IMR-90 (cell line): Measurements from ENCODE around the gene PLBD2. TPM values are rescaled to one million over a fixed set of nuclear protein-coding genes. Genes with fewer than 3 reads are reported as not detected.

Source experiments
- ATAC-seq: fragments of 200-7000 bp; cut with Tn5 transposase; 2 replicates; pipeline ENCODE4 v1.9.1; 2020; ENCODE audit warnings: low read depth, mild to moderate bottlenecking, moderate library complexity
- BruUV-seq: library from RNA; stranded (reverse); fragments of 400-500 nt; replicated peaks from 2 replicates; lab custom pipeline; 2021; lab: Mats Ljungman, UMichigan
- CTCF ChIA-PET: fragments of 300-600 bp; formaldehyde crosslinking; extraction: SDS; loops from one replicate; lab custom pipeline; 2021; ENCODE audit warnings: antibody characterized with exemption; lab: Yijun Ruan, JAX
- POLR2A ChIA-PET: fragments of 300-600 bp; sonication (Branson Sonifier 250); formaldehyde crosslinking; loops from one replicate; lab custom pipeline; 2022; ENCODE audit warnings: antibody characterized with exemption; ENCODE audit not compliant: unreplicated experiment; lab: Charles Lee
- DNase-seq: peaks from one replicate; pipeline ENCODE4 v3.0.0; 2013
- H2AFZ ChIP-seq: replicated peaks from 2 replicates; pipeline ENCODE3; 2013; ENCODE audit warnings: low read length, mild to moderate bottlenecking; ENCODE audit not compliant: poor library complexity
- H2AK5ac ChIP-seq: 2 replicates; pipeline ENCODE4 v1.6.1; 2013; ENCODE audit warnings: low read depth, low read length, inconsistent platforms
- H2AK9ac ChIP-seq: replicated peaks from 2 replicates; pipeline ENCODE3; 2013; ENCODE audit warnings: mild to moderate bottlenecking, low read depth, low read length, moderate library complexity; ENCODE audit not compliant: poor library complexity
- H2BK120ac ChIP-seq: 2 replicates; pipeline ENCODE4 v1.6.1; 2013; ENCODE audit warnings: low read depth, low read length, inconsistent platforms
- H2BK15ac ChIP-seq: 3 replicates; pipeline ENCODE4 v1.6.1; 2013; ENCODE audit warnings: low read depth, low read length, inconsistent platforms
- H2BK20ac ChIP-seq: 2 replicates; pipeline ENCODE4 v1.6.1; 2013; ENCODE audit warnings: low read depth, mild to moderate bottlenecking, inconsistent platforms, low read length, moderate library complexity
- H2BK5ac ChIP-seq: 2 replicates; pipeline ENCODE4 v1.6.1; 2013; ENCODE audit warnings: mild to moderate bottlenecking, low read depth, low read length, inconsistent platforms; ENCODE audit not compliant: poor library complexity, severe bottlenecking
- H3K14ac ChIP-seq: replicated peaks from 2 replicates; pipeline ENCODE4 v1.6.1; 2013; ENCODE audit warnings: low read depth, low read length, inconsistent platforms
- H3K18ac ChIP-seq: 2 replicates; pipeline ENCODE4 v1.6.1; 2013; ENCODE audit warnings: low read depth, low read length, control low read depth
- H3K23ac ChIP-seq: 2 replicates; pipeline ENCODE4 v1.6.1; 2013; ENCODE audit warnings: low read depth, low read length, inconsistent platforms
- H3K27ac ChIP-seq: 2 replicates; pipeline ENCODE4 v1.5.1; 2013; ENCODE audit warnings: mild to moderate bottlenecking, control low read depth, low read length; ENCODE audit not compliant: insufficient read depth
- H3K27me3 ChIP-seq: 2 replicates; pipeline ENCODE4 v1.6.1; 2013; ENCODE audit warnings: low read length; ENCODE audit not compliant: control insufficient read depth, insufficient read depth
- H3K36me3 ChIP-seq: 2 replicates; pipeline ENCODE4 v1.6.1; 2013; ENCODE audit warnings: low read length, mixed read lengths; ENCODE audit not compliant: control insufficient read depth, insufficient read depth
- H3K4ac ChIP-seq: 2 replicates; pipeline ENCODE4 v1.6.1; 2013; ENCODE audit warnings: low read depth, low read length, inconsistent platforms
- H3K4me1 ChIP-seq: 2 replicates; pipeline ENCODE4 v1.6.1; 2013; ENCODE audit warnings: low read length, mixed read lengths; ENCODE audit not compliant: control insufficient read depth, insufficient read depth
- H3K4me2 ChIP-seq: 2 replicates; pipeline ENCODE4 v1.6.1; 2013; ENCODE audit warnings: low read depth, mild to moderate bottlenecking, control low read depth, low read length, moderate library complexity
- H3K4me3 ChIP-seq: 2 replicates; pipeline ENCODE4 v1.5.1; 2013; ENCODE audit warnings: low read depth, mild to moderate bottlenecking, control low read depth, low read length, moderate library complexity; ENCODE audit not compliant: insufficient read depth
- H3K56ac ChIP-seq: 2 replicates; pipeline ENCODE4 v1.6.1; 2013; ENCODE audit warnings: low read length, inconsistent platforms; ENCODE audit not compliant: insufficient read depth; ENCODE audit errors: extremely low read depth
- H3K79me1 ChIP-seq, 2 experiments: 2 replicates each; pipeline ENCODE4 v1.6.1; 2013; ENCODE audit warnings: low read length in 2 of 2, inconsistent platforms in 1 of 2, low read depth in 1 of 2
- H3K9ac ChIP-seq: 2 replicates; pipeline ENCODE4 v1.6.1; 2013; ENCODE audit warnings: low read depth, low read length, control low read depth
- H3K9me1 ChIP-seq: 2 replicates; pipeline ENCODE4 v1.6.1; 2013; ENCODE audit warnings: low read length, inconsistent platforms; ENCODE audit not compliant: insufficient read depth
- H3K9me3 ChIP-seq: 2 replicates; pipeline ENCODE4 v1.6.1; 2013; ENCODE audit warnings: low read length; ENCODE audit not compliant: control insufficient read depth, insufficient read depth
- H4K20me1 ChIP-seq: 2 replicates; pipeline ENCODE4 v1.6.1; 2013; ENCODE audit warnings: low read length, inconsistent platforms; ENCODE audit not compliant: insufficient read depth
- H4K5ac ChIP-seq: 2 replicates; pipeline ENCODE4 v1.6.1; 2013; ENCODE audit warnings: mild to moderate bottlenecking, low read depth, low read length, control low read depth
- H4K8ac ChIP-seq, 2 experiments: 2 replicates each; pipeline ENCODE4 v1.6.1; 2013; ENCODE audit warnings: low read depth in 2 of 2, low read length in 2 of 2, control low read depth in 1 of 2, inconsistent platforms in 1 of 2
- H4K91ac ChIP-seq: 2 replicates; pipeline ENCODE4 v1.6.1; 2013; ENCODE audit warnings: low read depth, low read length, inconsistent platforms; ENCODE audit not compliant: insufficient read depth
- BHLHE40 ChIP-seq: fragments of 150-350 bp; IDR thresholded peaks from 2 replicates; pipeline ENCODE4 v1.6.1; 2016; ENCODE audit warnings: mild to moderate bottlenecking, low read depth, low read length
- FOS ChIP-seq: fragments of 150-350 bp; IDR thresholded peaks from 2 replicates; pipeline ENCODE4 v1.6.1; 2016; ENCODE audit warnings: low read depth, low read length
- MAZ ChIP-seq: IDR thresholded peaks from 2 replicates; pipeline ENCODE4 v1.6.1; 2012; ENCODE audit warnings: low read depth, mild to moderate bottlenecking, low read length, improper control_type of control experiment, moderate library complexity, borderline replicate concordance
- MXI1 ChIP-seq: IDR thresholded peaks from 2 replicates; pipeline ENCODE4 v1.6.1; 2012; ENCODE audit warnings: low read depth, mild to moderate bottlenecking, low read length, moderate library complexity, borderline replicate concordance
- POLR2A ChIP-seq: IDR thresholded peaks from 2 replicates; pipeline ENCODE4 v1.6.1; 2012; ENCODE audit warnings: mild to moderate bottlenecking, low read depth, low read length
- RAD21 ChIP-seq: IDR thresholded peaks from 2 replicates; pipeline ENCODE4 v1.6.1; 2012; ENCODE audit warnings: low read length, improper control_type of control experiment
- RCOR1 ChIP-seq: IDR thresholded peaks from 2 replicates; pipeline ENCODE4 v1.6.1; 2012; ENCODE audit warnings: mild to moderate bottlenecking, low read length, improper control_type of control experiment; ENCODE audit not compliant: insufficient replicate concordance
- RFX5 ChIP-seq: IDR thresholded peaks from 2 replicates; pipeline ENCODE4 v1.8.0; 2012; ENCODE audit warnings: low read depth, mild to moderate bottlenecking, low read length, moderate library complexity
- SMC3 ChIP-seq: fragments of 150-350 bp; IDR thresholded peaks from 2 replicates; pipeline ENCODE4 v1.6.1; 2016; ENCODE audit warnings: low read depth, mild to moderate bottlenecking, antibody characterized with exemption, low read length, moderate library complexity
- WGBS, 2 experiments: methylation state at CpG; one replicate each; pipeline versions ENCODE4 v1.1.5 to v1.1.7; 2013; ENCODE audit warnings: missing lambda C conversion rate in 2 of 2; ENCODE audit not compliant: insufficient read length in 1 of 2; ENCODE audit errors: extremely low coverage in 2 of 2; 5-methylcytosine and 5-hydroxymethylcytosine counted together
- dilution Hi-C: fragments of 300-500 bp; cut with HindIII; formaldehyde crosslinking; loops from one replicate; pipeline ENCODE4 v1.14.3; 2018; ENCODE audit warnings: low sequenced_read_pairs; ENCODE audit not compliant: unreplicated experiment
- in situ Hi-C: fragments of 300-500 bp; cut with MboI; formaldehyde crosslinking; loops from 3 replicates; pipeline ENCODE4 v1.14.3; 2019; ENCODE audit warnings: low sequenced_read_pairs, inconsistent platforms, mixed read lengths
- intact Hi-C: fragments of 100-400 bp; cut with micrococcal nuclease; formaldehyde crosslinking; loops from 2 replicates; pipeline ENCODE4 v1.10.0; 2022
- polyA plus RNA-seq, 3 experiments: library from polyadenylated mRNA; depleted of rRNA; stranded (reverse); fragments of >200 nt; gene quantifications; 2 replicates each; pipeline ENCODE4 v1.2.3, GENCODE V29; 2012; ENCODE audit warnings: low replicate concordance in 1 of 3
- total RNA-seq: library from RNA; depleted of rRNA; stranded (reverse); fragments of >200 nt; gene quantifications from 2 replicates; pipeline ENCODE4 v1.2.3, GENCODE V29; 2012
- TF ChIP-seq, protein P1 (sequence below): fragments of 150-350 bp; IDR thresholded peaks from 2 replicates; pipeline ENCODE4 v1.6.1; 2017; ENCODE audit warnings: mild to moderate bottlenecking, antibody characterized with exemption, low read length, low read depth
- TF ChIP-seq, protein P2 (sequence below): fragments of 150-350 bp; IDR thresholded peaks from 2 replicates; pipeline ENCODE4 v1.6.1; 2016; ENCODE audit warnings: low read depth, mild to moderate bottlenecking, low read length, moderate library complexity, borderline replicate concordance

The PLBD2 gene
- total and polyA plus RNA-seq, 2 of the 4 experiments (the other 2 are of a cell fraction) = 7.3 to 44.5 TPM

DNA sequence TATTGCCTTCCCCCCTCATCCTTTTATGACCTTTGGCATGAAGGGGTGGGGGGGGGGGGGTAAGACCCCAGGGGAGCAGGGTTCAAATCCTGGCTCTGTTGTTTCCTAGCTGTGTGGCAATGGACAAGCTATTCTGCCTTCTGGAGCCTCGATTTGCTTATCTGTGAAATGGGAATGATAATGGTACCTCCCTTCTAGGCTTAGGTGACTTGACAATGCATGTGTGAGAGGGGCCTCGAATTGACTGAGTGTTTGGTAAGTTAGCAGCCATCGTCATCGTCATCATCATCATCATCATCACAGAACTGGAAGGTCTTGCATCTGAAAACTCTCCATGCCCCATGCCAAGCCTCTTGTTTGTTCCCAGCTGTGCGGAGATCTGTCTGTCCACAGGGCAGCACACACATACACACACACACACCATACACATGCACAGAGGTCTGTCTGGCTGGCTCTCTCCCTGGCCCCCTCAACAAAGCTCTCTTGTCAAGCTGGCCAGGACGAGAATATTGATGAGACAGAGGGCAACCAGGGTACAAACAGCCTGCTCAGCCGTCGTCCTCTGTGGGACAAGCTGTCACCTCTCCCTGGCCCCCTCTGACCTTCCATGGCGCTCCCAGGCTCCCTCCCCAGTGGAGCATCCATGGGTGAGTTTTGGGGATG lies 51.2 kb downstream of the PLBD2 start:
- POLR2A ChIA-PET = no interaction called here

More for the DNA sequence above, 51.2 kb downstream of the PLBD2 start:
- H3K9ac ChIP-seq = no peak overlapping the region
- H3K9me3 ChIP-seq = no peaks in the 10 kb centered on the region
- BruUV-seq = no TSS peak
- H2AK5ac ChIP-seq = no peak overlapping the region
- H3K9me1 ChIP-seq = no peaks in the 10 kb centered on the region
- H3K14ac ChIP-seq = no peak overlapping the region
- dilution Hi-C loops (no loop called here), intact Hi-C loops (no loop called here), in situ Hi-C loops (no loop called here)
- no CpG with 5 or more reads among the region's 9 CpGs for WGBS, 2 experiments
- no peak overlapping the region for H2BK120ac ChIP-seq
- no peaks in the 10 kb centered on the region for H3K36me3 ChIP-seq
- H4K8ac ChIP-seq = no peak overlapping the region
- H2AK9ac ChIP-seq = no peak overlapping the region
- H4K91ac ChIP-seq = no peak overlapping the region
- H3K4me1 ChIP-seq = no peaks in the 10 kb centered on the region
- peaks cover 5% of the 10 kb centered on the region; the same call in 1 of the 2 replicates for H3K27me3 ChIP-seq
- TF ChIP-seq POLR2A (no peak), MXI1 (no peak), RAD21 (no peak), RFX5 (no peak), BHLHE40 (no peak), MAZ (no peak), FOS (no peak), RCOR1 (no peak), SMC3 (no peak)
- TF ChIP-seq, protein P1, sequence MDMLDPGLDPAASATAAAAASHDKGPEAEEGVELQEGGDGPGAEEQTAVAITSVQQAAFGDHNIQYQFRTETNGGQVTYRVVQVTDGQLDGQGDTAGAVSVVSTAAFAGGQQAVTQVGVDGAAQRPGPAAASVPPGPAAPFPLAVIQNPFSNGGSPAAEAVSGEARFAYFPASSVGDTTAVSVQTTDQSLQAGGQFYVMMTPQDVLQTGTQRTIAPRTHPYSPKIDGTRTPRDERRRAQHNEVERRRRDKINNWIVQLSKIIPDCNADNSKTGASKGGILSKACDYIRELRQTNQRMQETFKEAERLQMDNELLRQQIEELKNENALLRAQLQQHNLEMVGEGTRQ = no peak
- TF ChIP-seq, protein P2, sequence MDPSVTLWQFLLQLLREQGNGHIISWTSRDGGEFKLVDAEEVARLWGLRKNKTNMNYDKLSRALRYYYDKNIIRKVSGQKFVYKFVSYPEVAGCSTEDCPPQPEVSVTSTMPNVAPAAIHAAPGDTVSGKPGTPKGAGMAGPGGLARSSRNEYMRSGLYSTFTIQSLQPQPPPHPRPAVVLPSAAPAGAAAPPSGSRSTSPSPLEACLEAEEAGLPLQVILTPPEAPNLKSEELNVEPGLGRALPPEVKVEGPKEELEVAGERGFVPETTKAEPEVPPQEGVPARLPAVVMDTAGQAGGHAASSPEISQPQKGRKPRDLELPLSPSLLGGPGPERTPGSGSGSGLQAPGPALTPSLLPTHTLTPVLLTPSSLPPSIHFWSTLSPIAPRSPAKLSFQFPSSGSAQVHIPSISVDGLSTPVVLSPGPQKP = no peak
- H3K56ac ChIP-seq = no peak overlapping the region
- no peak overlapping the region for H4K5ac ChIP-seq
- no peak overlapping the region for H2AFZ ChIP-seq
- H3K4me2 ChIP-seq = no peak overlapping the region
- ATAC-seq (no peak), DNase-seq (no peak)
- H3K27ac ChIP-seq = no peak overlapping the region
- no peaks in the 10 kb centered on the region for H3K79me1 ChIP-seq
- no peak overlapping the region for H3K4me3 ChIP-seq
- no peak overlapping the region for H2BK15ac ChIP-seq
- H4K20me1 ChIP-seq = no peaks in the 10 kb centered on the region
- no peak overlapping the region for H3K23ac ChIP-seq
- no peak overlapping the region for H3K18ac ChIP-seq
- no peak overlapping the region for H2BK20ac ChIP-seq
- H3K4ac ChIP-seq = no peak overlapping the region
- no peak overlapping the region for H2BK5ac ChIP-seq
- CTCF ChIA-PET = no interaction called here
